Adrenal gland (tissue), 5 donors: ENCODE results near the gene EXOC4.

ENCODE experiments used
- POLR2A ChIP-seq, 2 donors: fragments of 450-650 bp; IDR thresholded peaks; one replicate each; pipeline ENCODE4 v1.6.1; 2017; ENCODE audit warnings: antibody characterized with exemption in 2 of 2, mild to moderate bottlenecking in 2 of 2, moderate library complexity in 1 of 2
- TF ChIP-seq, protein P1 (sequence below), 6 experiments: fragments of 450-650 bp in 4 of 6; fragments of 200-600 bp in 2 of 6; sonication (generic) in 1 of 6; IDR thresholded peaks; 1 replicate in 5 of 6; 2 replicates in 1 of 6; pipeline versions ENCODE4 v1.5.1 to v1.8.0; 2016 to 2021; ENCODE audit warnings: antibody characterized with exemption in 6 of 6, mild to moderate bottlenecking in 2 of 6, moderate library complexity in 1 of 6
- donor health status: DM: no; HTN: no; CAD: no.

DNA sequence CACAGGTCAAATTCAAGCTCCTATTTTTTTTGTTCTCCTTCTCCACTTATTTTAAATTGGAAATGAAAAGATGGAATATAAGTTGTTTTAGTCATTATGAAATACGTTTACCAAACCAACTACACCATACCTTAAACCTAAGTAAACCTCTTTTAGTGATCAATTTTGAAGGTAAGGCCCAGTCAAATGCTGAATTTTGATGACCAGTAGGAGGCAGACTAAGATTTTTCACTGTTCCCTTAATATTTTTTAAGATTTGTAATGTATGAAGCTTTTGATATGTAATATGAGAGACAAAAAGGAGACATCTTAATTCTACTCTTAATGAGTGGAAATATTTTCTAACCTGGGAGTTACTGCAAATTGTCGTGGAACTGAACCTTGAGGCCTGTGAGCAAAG is 311.6 kb downstream of the EXOC4 start:
- TF ChIP-seq, protein P1, sequence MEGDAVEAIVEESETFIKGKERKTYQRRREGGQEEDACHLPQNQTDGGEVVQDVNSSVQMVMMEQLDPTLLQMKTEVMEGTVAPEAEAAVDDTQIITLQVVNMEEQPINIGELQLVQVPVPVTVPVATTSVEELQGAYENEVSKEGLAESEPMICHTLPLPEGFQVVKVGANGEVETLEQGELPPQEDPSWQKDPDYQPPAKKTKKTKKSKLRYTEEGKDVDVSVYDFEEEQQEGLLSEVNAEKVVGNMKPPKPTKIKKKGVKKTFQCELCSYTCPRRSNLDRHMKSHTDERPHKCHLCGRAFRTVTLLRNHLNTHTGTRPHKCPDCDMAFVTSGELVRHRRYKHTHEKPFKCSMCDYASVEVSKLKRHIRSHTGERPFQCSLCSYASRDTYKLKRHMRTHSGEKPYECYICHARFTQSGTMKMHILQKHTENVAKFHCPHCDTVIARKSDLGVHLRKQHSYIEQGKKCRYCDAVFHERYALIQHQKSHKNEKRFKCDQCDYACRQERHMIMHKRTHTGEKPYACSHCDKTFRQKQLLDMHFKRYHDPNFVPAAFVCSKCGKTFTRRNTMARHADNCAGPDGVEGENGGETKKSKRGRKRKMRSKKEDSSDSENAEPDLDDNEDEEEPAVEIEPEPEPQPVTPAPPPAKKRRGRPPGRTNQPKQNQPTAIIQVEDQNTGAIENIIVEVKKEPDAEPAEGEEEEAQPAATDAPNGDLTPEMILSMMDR (IDR thresholded peaks at IDR 0.05) = no peak
- no peak for TF ChIP-seq POLR2A (IDR thresholded peaks at IDR 0.05)
